GM19372 (cell line): Measurements from ENCODE around the gene SEZ6.

Experiments used
- ATAC-seq: cut with Tn5 transposase; IDR thresholded peaks from one replicate; pipeline ENCODE4 v1.9.1; 2021; ENCODE audit warnings: mild to moderate bottlenecking, low read depth, moderate library complexity; ENCODE audit not compliant: unreplicated experiment

SEZ6 gene

GRCh38 chr17:29004081-29004692 lies 1.6 kb downstream of the SEZ6 start:
- no peak for ATAC-seq

GRCh38 chr17:29003289-29003688 lies 2.5 kb downstream of the SEZ6 start:
- no peak for ATAC-seq

- no peak for ATAC-seq
These were observed 3.0 kb downstream of the SEZ6 start for GRCh38 chr17:29002811-29003210.

GRCh38 chr17:29000973-29001372 lies 4.9 kb downstream of the SEZ6 start:
- no peak for ATAC-seq

GRCh38 chr17:28999206-28999605 lies 6.6 kb downstream of the SEZ6 start:
- no peak for ATAC-seq

GRCh38 chr17:28997806-28998205 lies 8.0 kb downstream of the SEZ6 start:
- no peak for ATAC-seq

GRCh38 chr17:28996554-28997096 lies 9.2 kb downstream of the SEZ6 start:
- no peak for ATAC-seq

GRCh38 chr17:28993645-28994426 lies 12.0 kb downstream of the SEZ6 start:
- no peak for ATAC-seq

- no peak for ATAC-seq
These were observed 12.9 kb downstream of the SEZ6 start for GRCh38 chr17:28992625-28993600.

GRCh38 chr17:28992185-28992584 lies 13.6 kb downstream of the SEZ6 start:
- no peak for ATAC-seq

- ATAC-seq = no peak
These were observed 14.1 kb downstream of the SEZ6 start for GRCh38 chr17:28991779-28992178.

- ATAC-seq = no peak
These were observed 16.8 kb downstream of the SEZ6 start for GRCh38 chr17:28989028-28989427.

GRCh38 chr17:28988475-28988874 lies 17.4 kb downstream of the SEZ6 start:
- ATAC-seq = no peak

GRCh38 chr17:28986714-28987655 lies 18.8 kb downstream of the SEZ6 start:
- ATAC-seq = no peak

GRCh38 chr17:28985950-28986713 lies 19.7 kb downstream of the SEZ6 start:
- ATAC-seq = no peak

- ATAC-seq = no peak
These were observed 22.3 kb downstream of the SEZ6 start for GRCh38 chr17:28983286-28984230.

- no peak for ATAC-seq
These were observed 23.6 kb downstream of the SEZ6 start for GRCh38 chr17:28982131-28982793.
